Endothelial cell (in vitro differentiated cells): Measurements from ENCODE around the gene CAMP. TPM values are rescaled to one million over a fixed set of nuclear protein-coding genes. Genes with fewer than 3 reads are reported as not detected.

ENCODE experiments used
- DNase-seq: peaks from one replicate; pipeline ENCODE4 v3.0.0; 2021; ENCODE audit warnings: low spot score
- H3K27ac Mint-ChIP-seq: one replicate; pipeline ENCODE4 v1.8.0; 2021; ENCODE audit warnings: mixed read lengths, inconsistent platforms; ENCODE audit not compliant: unreplicated experiment
- H3K27me3 Mint-ChIP-seq: one replicate; pipeline ENCODE4 v1.8.0; 2021; ENCODE audit warnings: mild to moderate bottlenecking, moderate library complexity, mixed read lengths, inconsistent platforms; ENCODE audit not compliant: unreplicated experiment
- H3K36me3 Mint-ChIP-seq: one replicate; pipeline ENCODE4 v1.8.0; 2021; ENCODE audit warnings: mild to moderate bottlenecking, low read depth, mixed read lengths, inconsistent platforms; ENCODE audit not compliant: unreplicated experiment
- H3K4me1 Mint-ChIP-seq: one replicate; pipeline ENCODE4 v1.8.0; 2021; ENCODE audit warnings: mild to moderate bottlenecking, mixed read lengths, inconsistent platforms; ENCODE audit not compliant: unreplicated experiment
- H3K4me3 Mint-ChIP-seq: one replicate; pipeline ENCODE4 v1.8.0; 2021; ENCODE audit warnings: mild to moderate bottlenecking, mixed read lengths, inconsistent platforms; ENCODE audit not compliant: unreplicated experiment
- H3K9me3 Mint-ChIP-seq: one replicate; pipeline ENCODE4 v1.8.0; 2021; ENCODE audit warnings: mixed read lengths, inconsistent platforms; ENCODE audit not compliant: unreplicated experiment
- total RNA-seq: library from RNA; stranded (reverse); fragmentation: NEBNext Ultra II Directional; extraction: Animal tissue kit (Norgen Biotek cat#: 25700); gene quantifications from one replicate; pipeline ENCODE4 v1.2.1, GENCODE V29; 2021; ENCODE audit not compliant: unreplicated experiment
- TF ChIP-seq, protein P1 (sequence below): fragments of 200-600 bp; sonication (generic); IDR thresholded peaks from one replicate; pipeline ENCODE4 v1.5.0; 2021; ENCODE audit warnings: antibody characterized with exemption; ENCODE audit not compliant: unreplicated experiment

CAMP gene
- total RNA-seq, 1 donor from 2014 or later: not detected

DNA sequence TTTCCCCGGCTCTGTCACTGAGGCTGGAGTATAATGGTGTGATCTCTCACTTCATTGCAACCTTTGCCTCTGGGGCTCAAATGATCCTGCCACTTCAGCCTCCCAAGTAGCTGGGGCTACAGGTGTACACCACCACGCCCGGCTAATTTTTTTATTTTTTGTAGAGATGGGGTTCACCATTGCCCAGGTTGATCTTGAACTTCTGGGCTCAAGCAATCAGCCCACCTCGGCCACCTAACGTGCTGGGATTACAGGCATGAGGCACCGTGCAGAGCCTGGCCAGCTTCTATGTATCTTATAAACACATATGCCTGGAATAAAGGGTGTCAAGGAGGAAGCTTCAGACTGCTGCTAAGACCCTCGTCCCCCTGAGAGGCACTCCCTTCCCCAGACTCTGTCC, 21.8 kb downstream of the CAMP start:
- Mint-ChIP-seq H3K4me3 (peak overlapping the region; percentile 38), H3K9me3 (no peaks in the 10 kb centered on the region), H3K27ac (no peak overlapping the region), H3K36me3 (no peaks in the 10 kb centered on the region), H3K27me3 (peaks cover 2% of the 10 kb centered on the region), H3K4me1 (peaks cover 6% of the 10 kb centered on the region)
- TF ChIP-seq, protein P1, sequence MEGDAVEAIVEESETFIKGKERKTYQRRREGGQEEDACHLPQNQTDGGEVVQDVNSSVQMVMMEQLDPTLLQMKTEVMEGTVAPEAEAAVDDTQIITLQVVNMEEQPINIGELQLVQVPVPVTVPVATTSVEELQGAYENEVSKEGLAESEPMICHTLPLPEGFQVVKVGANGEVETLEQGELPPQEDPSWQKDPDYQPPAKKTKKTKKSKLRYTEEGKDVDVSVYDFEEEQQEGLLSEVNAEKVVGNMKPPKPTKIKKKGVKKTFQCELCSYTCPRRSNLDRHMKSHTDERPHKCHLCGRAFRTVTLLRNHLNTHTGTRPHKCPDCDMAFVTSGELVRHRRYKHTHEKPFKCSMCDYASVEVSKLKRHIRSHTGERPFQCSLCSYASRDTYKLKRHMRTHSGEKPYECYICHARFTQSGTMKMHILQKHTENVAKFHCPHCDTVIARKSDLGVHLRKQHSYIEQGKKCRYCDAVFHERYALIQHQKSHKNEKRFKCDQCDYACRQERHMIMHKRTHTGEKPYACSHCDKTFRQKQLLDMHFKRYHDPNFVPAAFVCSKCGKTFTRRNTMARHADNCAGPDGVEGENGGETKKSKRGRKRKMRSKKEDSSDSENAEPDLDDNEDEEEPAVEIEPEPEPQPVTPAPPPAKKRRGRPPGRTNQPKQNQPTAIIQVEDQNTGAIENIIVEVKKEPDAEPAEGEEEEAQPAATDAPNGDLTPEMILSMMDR: no peak
- no peak for DNase-seq

DNA sequence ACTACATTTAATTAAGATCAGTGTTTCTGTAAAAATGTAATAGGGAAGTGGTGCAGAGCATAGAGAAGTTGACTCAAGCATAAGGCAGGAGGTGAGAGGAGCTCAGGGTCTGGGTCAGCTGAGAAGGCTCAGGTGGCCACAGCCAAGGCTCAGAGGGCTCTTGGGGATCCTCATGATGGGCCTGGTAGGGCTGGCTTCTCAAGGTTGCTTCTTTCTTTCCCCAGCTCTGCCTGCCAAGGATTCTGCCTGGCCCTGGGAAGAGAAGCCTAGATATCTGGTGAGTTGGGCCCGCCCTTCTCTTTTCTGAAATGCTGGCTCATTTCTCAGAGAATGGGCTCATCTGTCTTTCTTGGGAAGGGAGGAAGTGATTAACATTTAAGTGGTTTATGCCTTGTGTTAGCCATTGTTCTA, 24.1 kb downstream of the CAMP start:
- no peaks in the 10 kb centered on the region for H3K9me3 Mint-ChIP-seq
- no peak for DNase-seq
- no peaks in the 10 kb centered on the region for H3K4me1 Mint-ChIP-seq
- peaks cover 10% of the 10 kb centered on the region for H3K36me3 Mint-ChIP-seq
- TF ChIP-seq, protein P1: no peak
- H3K27ac Mint-ChIP-seq: no peak overlapping the region
- H3K4me3 Mint-ChIP-seq: no peak overlapping the region
- no peaks in the 10 kb centered on the region for H3K27me3 Mint-ChIP-seq

DNA sequence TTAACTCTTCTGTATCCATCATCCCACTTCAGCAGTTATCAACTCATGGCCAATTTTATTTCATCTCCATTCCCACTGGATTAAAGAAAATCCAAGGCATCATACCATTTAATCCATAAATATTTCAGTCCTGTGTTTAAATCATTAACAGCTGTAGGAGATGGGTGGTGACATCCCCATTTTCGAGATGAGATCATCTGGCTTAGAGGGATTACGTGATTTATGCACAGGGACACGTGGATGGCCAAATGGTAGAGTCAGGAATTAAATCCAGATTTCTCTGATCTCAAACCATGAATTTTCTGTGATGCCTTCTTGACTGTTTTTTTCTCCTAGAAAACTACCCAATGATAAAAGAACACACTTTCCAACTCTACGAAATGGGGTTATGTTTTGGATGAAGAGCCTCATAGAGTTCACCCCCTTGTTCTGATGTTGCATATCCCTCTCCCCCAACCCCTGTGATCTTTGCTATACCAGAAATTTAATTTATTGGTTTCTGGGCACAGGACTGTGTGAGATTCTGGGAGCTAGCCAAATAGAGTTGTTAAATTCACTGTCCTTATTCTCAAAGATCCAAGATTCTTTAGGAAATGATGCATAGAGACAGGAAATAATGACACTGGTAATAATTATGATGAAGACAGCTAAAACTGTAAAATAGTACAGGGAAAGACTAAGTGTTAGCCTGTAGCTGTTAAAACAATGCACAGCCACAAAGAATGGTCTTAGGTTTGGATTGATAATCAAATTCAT, 25.0 kb downstream of the CAMP start:
- Mint-ChIP-seq H3K36me3 (peaks cover 10% of the 10 kb centered on the region), H3K4me3 (no peak overlapping the region), H3K4me1 (no peaks in the 10 kb centered on the region), H3K9me3 (no peaks in the 10 kb centered on the region), H3K27ac (no peak overlapping the region), H3K27me3 (no peaks in the 10 kb centered on the region)
- no peak for DNase-seq
- TF ChIP-seq, protein P1: no peak

DNA sequence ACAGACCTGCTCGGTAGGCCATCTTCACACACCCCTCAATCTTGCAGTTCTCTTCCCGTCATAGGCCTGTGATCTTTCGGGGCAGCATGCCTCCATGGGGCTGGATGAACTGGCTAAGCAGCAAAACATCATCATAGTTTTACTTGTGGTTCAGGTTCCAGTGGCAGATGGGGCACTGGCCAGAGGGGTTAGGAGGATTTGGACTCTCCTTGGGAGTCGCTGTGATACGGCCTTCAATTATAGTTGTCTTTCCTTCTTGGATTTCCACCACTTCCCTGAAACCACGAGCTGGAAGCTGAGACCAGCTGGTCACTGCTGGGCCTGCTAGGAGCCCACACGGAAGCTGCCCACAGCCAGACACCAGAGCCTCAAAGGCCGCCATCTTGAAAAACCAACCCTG, 33.3 kb downstream of the CAMP start:
- no peaks in the 10 kb centered on the region for H3K9me3 Mint-ChIP-seq
- H3K27ac Mint-ChIP-seq: no peak overlapping the region
- TF ChIP-seq, protein P1: no peak

DNA sequence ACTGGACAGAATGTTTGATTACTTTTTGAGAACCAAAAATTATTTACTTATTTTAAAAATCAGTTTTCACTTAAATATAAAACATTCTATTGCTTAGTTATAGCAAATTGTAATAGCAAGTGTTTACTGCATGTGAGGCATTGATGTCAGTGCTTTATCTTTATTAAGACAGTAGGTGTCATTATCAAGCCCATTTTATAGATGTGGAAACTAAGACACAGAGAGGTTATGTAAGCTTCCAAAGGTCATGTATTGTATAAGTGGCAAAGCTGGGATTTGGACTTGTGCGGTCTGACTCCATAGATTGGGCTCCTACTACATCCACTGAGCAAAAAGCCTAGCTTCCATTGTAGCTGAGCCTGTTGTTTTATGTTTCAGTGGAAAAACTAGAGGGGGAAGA, 35.2 kb downstream of the CAMP start:
- peaks cover 27% of the 10 kb centered on the region for H3K36me3 Mint-ChIP-seq
- no peak for DNase-seq
- no peak overlapping the region for H3K27ac Mint-ChIP-seq
- H3K9me3 Mint-ChIP-seq: no peaks in the 10 kb centered on the region
- no peaks in the 10 kb centered on the region for H3K4me1 Mint-ChIP-seq
- TF ChIP-seq, protein P1: no peak
- H3K4me3 Mint-ChIP-seq: no peak overlapping the region
- no peaks in the 10 kb centered on the region for H3K27me3 Mint-ChIP-seq

More for the DNA sequence above, 33.3 kb downstream of the CAMP start:
- no peak for DNase-seq
- no peaks in the 10 kb centered on the region for H3K4me1 Mint-ChIP-seq
- H3K4me3 Mint-ChIP-seq: no peak overlapping the region
- no peaks in the 10 kb centered on the region for H3K27me3 Mint-ChIP-seq
- H3K36me3 Mint-ChIP-seq: peaks cover 23% of the 10 kb centered on the region
